Amniotic epithelial cell (primary cell): ENCODE data around the gene RAB4A.

Source experiments
- DNase-seq: peaks from one replicate; pipeline ENCODE4 v3.0.0-alpha.2; 2010; ENCODE audit warnings: low read depth

Gene RAB4A

GRCh38 chr1:229244091-229244490 is 26.8 kb upstream of the RAB4A start:
- no peak for DNase-seq

- no peak for DNase-seq
These were observed 23.0 kb upstream of the RAB4A start for GRCh38 chr1:229247871-229248270.

- no peak for DNase-seq
These were observed 21.8 kb upstream of the RAB4A start for GRCh38 chr1:229248821-229249817.

- no peak for DNase-seq
These were observed 20.9 kb upstream of the RAB4A start for GRCh38 chr1:229249854-229250644.

- peak; percentile 32 for DNase-seq
These were observed 19.7 kb upstream of the RAB4A start for GRCh38 chr1:229251185-229251584.

- no peak for DNase-seq
These were observed 18.5 kb upstream of the RAB4A start for GRCh38 chr1:229252228-229252984.

GRCh38 chr1:229253151-229253974 is 17.5 kb upstream of the RAB4A start:
- DNase-seq, result peak; percentile 85

GRCh38 chr1:229254910-229255541 is 15.9 kb upstream of the RAB4A start:
- peak; percentile 34 for DNase-seq

- DNase-seq, result peak; percentile 60
These were observed 12.7 kb upstream of the RAB4A start for GRCh38 chr1:229258031-229258756.

- DNase-seq, result no peak
These were observed 12.2 kb upstream of the RAB4A start for GRCh38 chr1:229258757-229259060.

- DNase-seq, result no peak
These were observed 10.6 kb upstream of the RAB4A start for GRCh38 chr1:229260297-229260696.

GRCh38 chr1:229262239-229262638 is 8.7 kb upstream of the RAB4A start:
- DNase-seq, result no peak

GRCh38 chr1:229263254-229263653 is 7.7 kb upstream of the RAB4A start:
- DNase-seq, result no peak

- no peak for DNase-seq
These were observed 6.8 kb upstream of the RAB4A start for GRCh38 chr1:229264068-229264467.

GRCh38 chr1:229264487-229264886 is 6.4 kb upstream of the RAB4A start:
- no peak for DNase-seq

GRCh38 chr1:229266274-229266673 is 4.6 kb upstream of the RAB4A start:
- no peak for DNase-seq

- DNase-seq, result no peak
These were observed 3.9 kb upstream of the RAB4A start for GRCh38 chr1:229266832-229267500.

- DNase-seq, result no peak
These were observed 2.4 kb upstream of the RAB4A start for GRCh38 chr1:229268505-229268904.

- DNase-seq, result no peak
These were observed 693 bp downstream of the RAB4A start for GRCh38 chr1:229271448-229272159.
